ENCODE data around the gene FBXW7. TPM values are rescaled to one million over a fixed set of nuclear protein-coding genes. Genes with fewer than 3 reads are reported as not detected.

Gene FBXW7
- total RNA-seq, 2 experiments from 2014 or later: 128 to 140 TPM

DNA sequence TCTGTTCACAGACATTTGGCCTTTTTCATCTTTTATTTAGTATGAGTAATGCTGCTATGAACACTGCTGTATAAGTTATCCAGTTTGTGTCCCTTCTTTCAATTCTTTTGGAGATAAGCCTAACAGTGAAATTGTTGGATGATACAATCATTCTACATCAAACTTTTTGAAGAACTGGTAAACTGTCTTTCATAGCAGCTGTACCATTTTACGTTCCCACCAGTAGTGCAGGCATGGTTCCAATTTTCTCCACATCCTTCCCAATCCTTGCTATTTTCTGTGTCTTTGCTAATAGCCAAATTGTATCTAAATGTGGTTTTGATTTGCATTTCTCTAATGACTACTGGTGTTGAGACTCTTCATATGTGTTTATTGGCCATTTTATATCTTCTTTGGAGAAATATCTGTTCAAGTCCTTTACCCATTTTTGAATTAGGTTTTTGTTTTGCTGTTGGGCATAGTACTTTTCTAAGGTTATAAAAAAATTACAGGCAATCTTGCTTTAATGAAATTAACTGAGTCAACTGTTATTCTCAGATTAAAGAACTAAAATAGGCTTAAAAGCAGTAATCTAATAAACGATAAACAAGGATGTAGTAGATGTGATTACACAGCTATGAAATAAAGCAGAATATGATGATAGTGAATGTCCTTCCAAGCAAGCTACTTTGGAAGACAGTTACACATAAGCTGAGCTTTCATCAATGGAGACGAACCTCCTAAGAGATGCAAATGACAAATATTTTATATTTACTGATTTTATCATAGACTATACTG, 57.2 kb downstream of the FBXW7 start:
- Histone ChIP-seq H3K9me3 (ENCODE audit: control insufficient read depth in 1 of 2, insufficient read depth in 1 of 2, low read length in 2 of 2) (no peaks in the 10 kb centered on the region), H3K27me3 (ENCODE audit: control insufficient read depth in 1 of 2, insufficient read depth in 2 of 2, low read length in 2 of 2) (no peaks in the 10 kb centered on the region), H3K36me3 (ENCODE audit: insufficient read depth, low read length) (peaks cover 3% of the 10 kb centered on the region), H3K4me3 (ENCODE audit: low read length) (no peak overlapping the region), H3K27ac (ENCODE audit: low read depth in 1 of 2, low read length in 2 of 2) (no peak overlapping the region), H3K4me1 (ENCODE audit: insufficient read depth, low read length) (no peaks in the 10 kb centered on the region)
- Mint-ChIP-seq H3K36me3 (ENCODE audit: low read depth) (peaks cover 40% of the 10 kb centered on the region), H3K9me3 (peaks cover 2% of the 10 kb centered on the region), H3K27ac (no peak overlapping the region), H3K27me3 (no peaks in the 10 kb centered on the region), H3K4me1 (ENCODE audit: low read depth) (peaks cover 71% of the 10 kb centered on the region), H3K4me3 (no peak overlapping the region)
- DNase-seq (no peak), ATAC-seq (ENCODE audit: poor library complexity) (no peak)
- POLR2A ChIA-PET: no interaction called here
- CTCF ChIA-PET: no interaction called here
- TF ChIP-seq CTCF (IDR thresholded peaks at IDR 0.05): no peak
- intact Hi-C loops (cut with DNase I, micrococcal nuclease): no loop called here

- H3K4me3 ChIP-seq (ENCODE audit: low read length): no peak overlapping the region
- ChIA-PET POLR2A (no interaction called here), CTCF (no interaction called here)
- ATAC-seq (ENCODE audit: poor library complexity) (no peak), DNase-seq (no peak)
- no peaks in the 10 kb centered on the region for H3K9me3 ChIP-seq (ENCODE audit: control insufficient read depth in 1 of 2, insufficient read depth in 1 of 2, low read length in 2 of 2)
- peaks cover 3% of the 10 kb centered on the region for H3K36me3 ChIP-seq (ENCODE audit: insufficient read depth, low read length)
- H3K27me3 ChIP-seq (ENCODE audit: control insufficient read depth in 1 of 2, insufficient read depth in 2 of 2, low read length in 2 of 2): no peaks in the 10 kb centered on the region
- no peak overlapping the region for H3K27ac Mint-ChIP-seq
- no peak overlapping the region for H3K4me3 Mint-ChIP-seq
- H3K27me3 Mint-ChIP-seq: no peaks in the 10 kb centered on the region
- peaks cover 65% of the 10 kb centered on the region for H3K4me1 Mint-ChIP-seq (ENCODE audit: low read depth)
- no peak overlapping the region for H3K27ac ChIP-seq (ENCODE audit: low read depth in 1 of 2, low read length in 2 of 2)
- H3K9me3 Mint-ChIP-seq: peaks cover 2% of the 10 kb centered on the region
- no peaks in the 10 kb centered on the region for H3K4me1 ChIP-seq (ENCODE audit: insufficient read depth, low read length)
- no peak for TF ChIP-seq CTCF (IDR thresholded peaks at IDR 0.05)
- H3K36me3 Mint-ChIP-seq (ENCODE audit: low read depth): peaks cover 35% of the 10 kb centered on the region
- intact Hi-C loops (cut with DNase I, micrococcal nuclease): no loop called here
Measured at GRCh38 chr4:152476796-152477195, 59.1 kb downstream of the FBXW7 start.

GRCh38 chr4:152471251-152471792, 64.6 kb downstream of the FBXW7 start:
- no peak for TF ChIP-seq CTCF (IDR thresholded peaks at IDR 0.05)
- H3K36me3 ChIP-seq (ENCODE audit: insufficient read depth, low read length): no peaks in the 10 kb centered on the region
- Mint-ChIP-seq H3K9me3 (no peaks in the 10 kb centered on the region), H3K27me3 (no peaks in the 10 kb centered on the region), H3K36me3 (ENCODE audit: low read depth) (peaks cover 23% of the 10 kb centered on the region), H3K27ac (no peak overlapping the region), H3K4me3 (no peak overlapping the region), H3K4me1 (ENCODE audit: low read depth) (peaks cover 41% of the 10 kb centered on the region)
- no peak overlapping the region for H3K27ac ChIP-seq (ENCODE audit: low read depth in 1 of 2, low read length in 2 of 2)
- intact Hi-C loops (cut with DNase I, micrococcal nuclease): no loop called here
- no peak overlapping the region for H3K4me3 ChIP-seq (ENCODE audit: low read length)
- H3K9me3 ChIP-seq (ENCODE audit: control insufficient read depth in 1 of 2, insufficient read depth in 1 of 2, low read length in 2 of 2): peaks cover 0 to 4% of the 10 kb centered on the region in 2 experiments
- ATAC-seq (ENCODE audit: poor library complexity) (no peak), DNase-seq (no peak)
- ChIA-PET CTCF (interaction anchor here (1.3 to 1.6 kb wide), 2 partner anchors 12 to 29 kb away, joined by 3 to 6 read pairs; no protein-coding TSS in a partner anchor), POLR2A (interaction anchor here (0.7 kb wide), 1 partner anchor 146 kb away, joined by 3 read pairs; no protein-coding TSS in a partner anchor)
- H3K4me1 ChIP-seq (ENCODE audit: insufficient read depth, low read length): peaks cover under 1% of the 10 kb centered on the region
- no peaks in the 10 kb centered on the region for H3K27me3 ChIP-seq (ENCODE audit: control insufficient read depth in 1 of 2, insufficient read depth in 2 of 2, low read length in 2 of 2)

Measured in CD4-positive, alpha-beta T cell (primary cell).